ENCODE results near the gene SERPINB8. TPM values are rescaled to one million over a fixed set of nuclear protein-coding genes. Genes with fewer than 3 reads are reported as not detected.
A peak's percentile ranks its signal among the peaks of the same experiment; 100 is the strongest.

Gene SERPINB8
- total RNA-seq, 2 donors from 2014 or later: 7.8 to 23.0 TPM

GRCh38 chr18:63960891-63961290 is 9.0 kb upstream of the SERPINB8 start:
- no peak for ATAC-seq
- peaks cover 0 to 13% of the 10 kb centered on the region in 2 donors for H3K36me3 Mint-ChIP-seq

GRCh38 chr18:63961435-63961980 is 8.4 kb upstream of the SERPINB8 start:
- no peak for ATAC-seq
- Mint-ChIP-seq H3K27ac (no peak overlapping the region), H3K36me3 (peaks cover 0 to 10% of the 10 kb centered on the region in 2 donors), H3K9me3 (no peaks in the 10 kb centered on the region)
- no peak for DNase-seq (ENCODE audit: low spot score in 2 of 2)

More at GRCh38 chr18:63960891-63961290, 9.0 kb upstream of the SERPINB8 start:
- no peaks in the 10 kb centered on the region for H3K9me3 Mint-ChIP-seq
- DNase-seq (ENCODE audit: low spot score in 2 of 2): no peak
- no peak overlapping the region for H3K27ac Mint-ChIP-seq

- peaks cover 0 to 10% of the 10 kb centered on the region in 2 donors for H3K36me3 Mint-ChIP-seq
- no peaks in the 10 kb centered on the region for H3K9me3 Mint-ChIP-seq
- peak overlapping the region in 1 of 2 donors; percentile 30 for H3K27ac Mint-ChIP-seq
- DNase-seq (ENCODE audit: low spot score in 2 of 2) (no peak), ATAC-seq (peak; percentile 60 to 94)
Measured at GRCh38 chr18:63962137-63962536, 7.7 kb upstream of the SERPINB8 start.

GRCh38 chr18:63963615-63964256 is 6.1 kb upstream of the SERPINB8 start:
- H3K27ac Mint-ChIP-seq: no peak overlapping the region
- peak in 1 of 2 donors; percentile 28 for DNase-seq (ENCODE audit: low spot score in 2 of 2)
- H3K36me3 Mint-ChIP-seq: peaks cover 0 to 14% of the 10 kb centered on the region in 2 donors
- no peaks in the 10 kb centered on the region for H3K9me3 Mint-ChIP-seq
- ATAC-seq: peak; percentile 52 to 63

- DNase-seq (ENCODE audit: low spot score in 2 of 2) (no peak), ATAC-seq (no peak)
- Mint-ChIP-seq H3K27ac (no peak overlapping the region), H3K9me3 (no peaks in the 10 kb centered on the region), H3K36me3 (peaks cover 9 to 26% of the 10 kb centered on the region in 2 donors)
Measured at GRCh38 chr18:63964908-63965307, 5.0 kb upstream of the SERPINB8 start.

GRCh38 chr18:63965716-63966330 is 4.1 kb upstream of the SERPINB8 start:
- ATAC-seq: no peak
- H3K27ac Mint-ChIP-seq: no peak overlapping the region
- DNase-seq (ENCODE audit: low spot score in 2 of 2): no peak
- no peaks in the 10 kb centered on the region for H3K9me3 Mint-ChIP-seq
- H3K36me3 Mint-ChIP-seq: peaks cover 9 to 30% of the 10 kb centered on the region in 2 donors

- DNase-seq (ENCODE audit: low spot score in 2 of 2): no peak
- no peak for ATAC-seq
- peaks cover 15 to 28% of the 10 kb centered on the region in 2 donors for H3K36me3 Mint-ChIP-seq
- H3K27ac Mint-ChIP-seq: peak overlapping the region; percentile 92 to 96
- no peaks in the 10 kb centered on the region for H3K9me3 Mint-ChIP-seq
Measured at GRCh38 chr18:63970809-63971205, 926 bp downstream of the SERPINB8 start.

GRCh38 chr18:63971320-63972001 is 1.6 kb downstream of the SERPINB8 start:
- DNase-seq (ENCODE audit: low spot score in 2 of 2) (no peak), ATAC-seq (no peak)
- peaks cover 15 to 28% of the 10 kb centered on the region in 2 donors for H3K36me3 Mint-ChIP-seq
- H3K27ac Mint-ChIP-seq: peak overlapping the region; percentile 92 to 96
- H3K9me3 Mint-ChIP-seq: no peaks in the 10 kb centered on the region

- peaks cover 15 to 28% of the 10 kb centered on the region in 2 donors for H3K36me3 Mint-ChIP-seq
Measured at GRCh38 chr18:63972002-63972376, 2.1 kb downstream of the SERPINB8 start.

GRCh38 chr18:63974991-63975390 is 5.1 kb downstream of the SERPINB8 start:
- Mint-ChIP-seq H3K27ac (no peak overlapping the region), H3K36me3 (peaks cover 6 to 17% of the 10 kb centered on the region in 2 donors), H3K9me3 (no peaks in the 10 kb centered on the region)
- DNase-seq (ENCODE audit: low spot score in 2 of 2) (no peak), ATAC-seq (no peak)

More at GRCh38 chr18:63972002-63972376, 2.1 kb downstream of the SERPINB8 start:
- H3K9me3 Mint-ChIP-seq: no peaks in the 10 kb centered on the region
- ATAC-seq (no peak), DNase-seq (ENCODE audit: low spot score in 2 of 2) (no peak)
- no peak overlapping the region for H3K27ac Mint-ChIP-seq

- peaks cover 6 to 19% of the 10 kb centered on the region in 2 donors for H3K36me3 Mint-ChIP-seq
- no peak overlapping the region for H3K27ac Mint-ChIP-seq
- DNase-seq (ENCODE audit: low spot score in 2 of 2): no peak
- no peaks in the 10 kb centered on the region for H3K9me3 Mint-ChIP-seq
- no peak for ATAC-seq
Measured at GRCh38 chr18:63975628-63976027, 5.7 kb downstream of the SERPINB8 start.

- no peaks in the 10 kb centered on the region for H3K9me3 Mint-ChIP-seq
- DNase-seq (ENCODE audit: low spot score in 2 of 2) (no peak), ATAC-seq (peak; percentile 59 to 69)
- H3K36me3 Mint-ChIP-seq: peaks cover 0 to 18% of the 10 kb centered on the region in 2 donors
- no peak overlapping the region for H3K27ac Mint-ChIP-seq
Measured at GRCh38 chr18:63977040-63977439, 7.2 kb downstream of the SERPINB8 start.

- ATAC-seq (peak; percentile 43), DNase-seq (ENCODE audit: low spot score in 2 of 2) (peak in 1 of 2 donors; percentile 30)
- Mint-ChIP-seq H3K9me3 (no peaks in the 10 kb centered on the region), H3K27ac (no peak overlapping the region), H3K36me3 (peaks cover 0 to 18% of the 10 kb centered on the region in 2 donors)
Measured at GRCh38 chr18:63979409-63979920, 9.6 kb downstream of the SERPINB8 start.

- DNase-seq (ENCODE audit: low spot score in 2 of 2) (no peak), ATAC-seq (no peak)
- Mint-ChIP-seq H3K27ac (no peak overlapping the region), H3K36me3 (peaks cover 0 to 18% of the 10 kb centered on the region in 2 donors), H3K9me3 (no peaks in the 10 kb centered on the region)
Measured at GRCh38 chr18:63980027-63980426, 10.1 kb downstream of the SERPINB8 start.

- no peak for DNase-seq (ENCODE audit: low spot score in 2 of 2)
Measured at GRCh38 chr18:63980896-63981460, 11.1 kb downstream of the SERPINB8 start.

GRCh38 chr18:63981719-63982118 is 11.8 kb downstream of the SERPINB8 start:
- ATAC-seq: peak in 1 of 2 donors; percentile 47
- DNase-seq (ENCODE audit: low spot score in 2 of 2): no peak

More at GRCh38 chr18:63980896-63981460, 11.1 kb downstream of the SERPINB8 start:
- no peak for ATAC-seq
- Mint-ChIP-seq H3K9me3 (no peaks in the 10 kb centered on the region), H3K27ac (peak overlapping the region in 1 of 2 donors; percentile 4), H3K36me3 (peaks cover 0 to 18% of the 10 kb centered on the region in 2 donors)

More at GRCh38 chr18:63981719-63982118, 11.8 kb downstream of the SERPINB8 start:
- Mint-ChIP-seq H3K27ac (peak overlapping the region in 1 of 2 donors; percentile 7), H3K36me3 (peaks cover 0 to 18% of the 10 kb centered on the region in 2 donors), H3K9me3 (no peaks in the 10 kb centered on the region)
